Testis (tissue), 3 donors: ENCODE results near the gene KRT3. TPM values are rescaled to one million over a fixed set of nuclear protein-coding genes. Genes with fewer than 3 reads are reported as not detected.

Experiments
- DNase-seq: peaks from one replicate; pipeline ENCODE4 v3.0.0-alpha.2; 2019
- H3K27ac ChIP-seq, 2 donors: fragments of 200-600 bp; sonication (generic); one replicate each; pipeline ENCODE4 v1.5.1; 2019
- H3K27me3 ChIP-seq: fragments of 200-600 bp; sonication (generic); one replicate; pipeline ENCODE4 v1.5.1; 2019
- H3K36me3 ChIP-seq: fragments of 200-600 bp; sonication (generic); one replicate; pipeline ENCODE4 v1.5.1; 2017; ENCODE audit warnings: low read depth; ENCODE audit errors: missing control alignments
- H3K4me1 ChIP-seq: fragments of 200-600 bp; sonication (generic); one replicate; pipeline ENCODE4 v1.5.1; 2019
- H3K4me3 ChIP-seq, 2 donors: fragments of 200-600 bp; sonication (generic); one replicate each; pipeline ENCODE4 v1.5.1; 2017 to 2019
- H3K9me3 ChIP-seq: fragments of 200-600 bp; sonication (generic); one replicate; pipeline ENCODE4 v1.5.1; 2017
- CTCF ChIP-seq, 3 experiments: fragments of 450-650 bp in 2 of 3; fragments of 200-600 bp in 1 of 3; sonication (generic) in 1 of 3; IDR thresholded peaks; one replicate each; pipeline ENCODE4 v1.5.1; 2016 to 2019; ENCODE audit warnings: antibody characterized with exemption in 3 of 3, mild to moderate bottlenecking in 2 of 3, moderate library complexity in 1 of 3
- POLR2A ChIP-seq: fragments of 450-650 bp; IDR thresholded peaks from one replicate; pipeline ENCODE4 v1.6.1; 2017; ENCODE audit warnings: antibody characterized with exemption, mild to moderate bottlenecking, moderate library complexity
- WGBS, 2 donors: methylation state at CpG; one replicate each; pipeline ENCODE4 v1.1.5; 2018; 5-methylcytosine and 5-hydroxymethylcytosine counted together
- intact Hi-C: fragments of 100-400 bp; cut with DNase I; formaldehyde crosslinking; loops from one replicate; pipeline ENCODE4 v1.15.1; 2023; ENCODE audit warnings: low total_unique reads
- polyA plus RNA-seq: library from polyadenylated mRNA; stranded (reverse); fragments of 350-450 nt; fragmentation: Illumina TruSeq; extraction: RNeasy Lipid Tissue Mini Kit (QIAGEN cat#74804); gene quantifications from one replicate; pipeline ENCODE4 v1.2.3, GENCODE V29; 2014; ENCODE audit warnings: low read depth, low replicate concordance; ENCODE audit not compliant: insufficient read depth
- total RNA-seq, 2 donors: library from RNA; depleted of rRNA; stranded (reverse); fragments of >200 nt; gene quantifications; one replicate each; pipeline ENCODE4 v1.2.3, GENCODE V29; 2016

Gene KRT3
- total and polyA plus RNA-seq, 3 donors from 2014 or later = not detected

GRCh38 chr12:52812073-52812400 lies 16.1 kb upstream of the KRT3 start:
- H3K4me3 ChIP-seq = no peak overlapping the region
- 81 to 84% methylated on average over 4 of the region's 4 CpGs for WGBS, 2 donors
- no peak overlapping the region for H3K27ac ChIP-seq
- DNase-seq = no peak
- TF ChIP-seq CTCF (IDR thresholded peaks at IDR 0.05) = no peak
- no peak for TF ChIP-seq POLR2A
- H3K36me3 ChIP-seq = no peaks in the 10 kb centered on the region
- H3K4me1 ChIP-seq = no peaks in the 10 kb centered on the region
- H3K27me3 ChIP-seq = no peaks in the 10 kb centered on the region
- no peaks in the 10 kb centered on the region for H3K9me3 ChIP-seq
- intact Hi-C loops = no loop called here

- no peak overlapping the region for H3K4me3 ChIP-seq
- H3K9me3 ChIP-seq = no peaks in the 10 kb centered on the region
- WGBS, 2 donors = 83 to 92% methylated on average over 8 to 9 of the region's 9 CpGs
- TF ChIP-seq CTCF (IDR thresholded peaks at IDR 0.05) (no peak), POLR2A (no peak)
- no peaks in the 10 kb centered on the region for H3K27me3 ChIP-seq
- H3K4me1 ChIP-seq = no peaks in the 10 kb centered on the region
- no peak overlapping the region for H3K27ac ChIP-seq
- no peaks in the 10 kb centered on the region for H3K36me3 ChIP-seq
- intact Hi-C loops = no loop called here
- no peak for DNase-seq
These were observed 15.5 kb upstream of the KRT3 start for GRCh38 chr12:52811191-52812072.

GRCh38 chr12:52810554-52810953 lies 14.6 kb upstream of the KRT3 start:
- Histone ChIP-seq H3K4me1 (no peaks in the 10 kb centered on the region), H3K27ac (no peak overlapping the region), H3K9me3 (no peaks in the 10 kb centered on the region), H3K27me3 (no peaks in the 10 kb centered on the region), H3K4me3 (no peak overlapping the region), H3K36me3 (no peaks in the 10 kb centered on the region)
- DNase-seq = no peak
- intact Hi-C loops = no loop called here
- WGBS, 2 donors = 76 to 77% methylated on average over 5 of the region's 5 CpGs
- TF ChIP-seq POLR2A = no peak
- TF ChIP-seq CTCF (IDR thresholded peaks at IDR 0.05) = no peak

GRCh38 chr12:52809166-52809565 lies 13.2 kb upstream of the KRT3 start:
- intact Hi-C loops = no loop called here
- no peaks in the 10 kb centered on the region for H3K36me3 ChIP-seq

More at GRCh38 chr12:52809166-52809565, 13.2 kb upstream of the KRT3 start:
- H3K4me3 ChIP-seq = no peak overlapping the region
- no peaks in the 10 kb centered on the region for H3K27me3 ChIP-seq
- TF ChIP-seq POLR2A (no peak), CTCF (IDR thresholded peaks at IDR 0.05) (no peak)
- H3K27ac ChIP-seq = no peak overlapping the region
- no peaks in the 10 kb centered on the region for H3K4me1 ChIP-seq
- WGBS, 2 donors = 87 to 89% methylated on average over 7 of the region's 7 CpGs
- H3K9me3 ChIP-seq = no peaks in the 10 kb centered on the region
- no peak for DNase-seq
